Measurements from ENCODE around the gene TGM2.

The TGM2 gene

GRCh38 chr20:38170219-38170825, 5.3 kb upstream of the TGM2 start:
- no peak for TF ChIP-seq CTCF (IDR thresholded peaks at IDR 0.05; ENCODE audit: low read depth, low read length)
- no peak overlapping the region for H3K4me3 ChIP-seq (ENCODE audit: low read depth, low read length)

- no peak overlapping the region for H3K4me3 ChIP-seq (ENCODE audit: low read depth, low read length)
- no peak for TF ChIP-seq CTCF (IDR thresholded peaks at IDR 0.05; ENCODE audit: low read depth, low read length)
These were observed 4.6 kb upstream of the TGM2 start for GRCh38 chr20:38169636-38170193.

GRCh38 chr20:38168791-38169589, 3.9 kb upstream of the TGM2 start:
- no peak overlapping the region for H3K4me3 ChIP-seq (ENCODE audit: low read depth, low read length)
- no peak for TF ChIP-seq CTCF (IDR thresholded peaks at IDR 0.05; ENCODE audit: low read depth, low read length)

- H3K4me3 ChIP-seq (ENCODE audit: low read depth, low read length), result no peak overlapping the region
- TF ChIP-seq CTCF (IDR thresholded peaks at IDR 0.05; ENCODE audit: low read depth, low read length), result no peak
These were observed 3.0 kb upstream of the TGM2 start for GRCh38 chr20:38167851-38168760.

GRCh38 chr20:38167328-38167850, 2.3 kb upstream of the TGM2 start:
- no peak overlapping the region for H3K4me3 ChIP-seq (ENCODE audit: low read depth, low read length)
- no peak for TF ChIP-seq CTCF (IDR thresholded peaks at IDR 0.05; ENCODE audit: low read depth, low read length)

GRCh38 chr20:38166703-38167233, 1.7 kb upstream of the TGM2 start:
- TF ChIP-seq CTCF (IDR thresholded peaks at IDR 0.05; ENCODE audit: low read depth, low read length), result no peak
- no peak overlapping the region for H3K4me3 ChIP-seq (ENCODE audit: low read depth, low read length)

Measured in WI38 (cell line).